WTC11 (cell line): Measurements from ENCODE around the gene PAQR6. TPM values are rescaled to one million over a fixed set of nuclear protein-coding genes. Genes with fewer than 3 reads are reported as not detected.

Source experiments
- ATAC-seq: fragments of 200-7000 bp; cut with Tn5 transposase; 2 replicates; pipeline ENCODE4 v1.10.0; 2021; ENCODE audit warnings: mild to moderate bottlenecking, moderate library complexity
- CTCF ChIA-PET: fragments of 300-600 bp; sonication (Branson Sonifier 250); formaldehyde crosslinking; loops from one replicate; lab custom pipeline; 2021; ENCODE audit warnings: antibody characterized with exemption; lab: Charles Lee
- POLR2A ChIA-PET: fragments of 350-600 bp; sonication (Branson Sonifier 250); formaldehyde crosslinking; loops from one replicate; lab custom pipeline; 2021; ENCODE audit warnings: antibody characterized with exemption; lab: Charles Lee
- DNase-seq: peaks from one replicate; pipeline ENCODE4 v3.0.0; 2021; ENCODE audit warnings: low spot score
- H3K27ac Mint-ChIP-seq: 2 replicates; pipeline ENCODE4 v1.8.0; 2021; ENCODE audit warnings: mixed read lengths
- H3K27me3 Mint-ChIP-seq: 2 replicates; pipeline ENCODE4 v1.8.0; 2021; ENCODE audit warnings: low read depth, mild to moderate bottlenecking, moderate library complexity, mixed read lengths
- H3K36me3 Mint-ChIP-seq: 2 replicates; pipeline ENCODE4 v1.8.0; 2021; ENCODE audit warnings: mixed read lengths
- H3K4me1 Mint-ChIP-seq: 2 replicates; pipeline ENCODE4 v1.8.0; 2022; ENCODE audit warnings: mixed read lengths
- H3K4me3 Mint-ChIP-seq: 2 replicates; pipeline ENCODE4 v1.8.0; 2021; ENCODE audit warnings: mild to moderate bottlenecking, moderate library complexity, mixed read lengths
- H3K9me3 Mint-ChIP-seq: 2 replicates; pipeline ENCODE4 v1.8.0; 2021; ENCODE audit warnings: mixed read lengths
- MXD4 ChIP-seq: fragments of 250-450 bp; sonication (Bioruptor Pico); IDR thresholded peaks from 2 replicates; pipeline ENCODE4 v1.8.0; 2021; ENCODE audit warnings: mild to moderate bottlenecking, moderate library complexity, borderline replicate concordance
- NR2C2 ChIP-seq: sonication (generic); formaldehyde crosslinking; IDR thresholded peaks from 2 replicates; pipeline ENCODE4 v1.8.0; 2022; ENCODE audit warnings: mild to moderate bottlenecking, missing genetic modification reagents
- OVOL2 ChIP-seq: fragments of 250-450 bp; sonication (Bioruptor Pico); IDR thresholded peaks from 2 replicates; pipeline ENCODE4 v1.9.0; 2021; ENCODE audit warnings: mild to moderate bottlenecking, borderline replicate concordance
- PRDM15 ChIP-seq: sonication (generic); formaldehyde crosslinking; IDR thresholded peaks from 2 replicates; pipeline ENCODE4 v1.8.0; 2022; ENCODE audit warnings: missing genetic modification reagents
- PRRX2 ChIP-seq: fragments of 250-450 bp; sonication (Bioruptor Pico); IDR thresholded peaks from 2 replicates; pipeline ENCODE4 v1.8.0; 2021; ENCODE audit warnings: mild to moderate bottlenecking
- SMAD3 ChIP-seq: sonication (generic); formaldehyde crosslinking; IDR thresholded peaks from 2 replicates; pipeline ENCODE4 v1.8.0; 2022; ENCODE audit warnings: missing genetic modification reagents, mild to moderate bottlenecking, borderline replicate concordance
- USF1 ChIP-seq: sonication (generic); formaldehyde crosslinking; IDR thresholded peaks from 2 replicates; pipeline ENCODE4 v1.8.0; 2022; ENCODE audit warnings: mild to moderate bottlenecking, missing genetic modification reagents
- ZBTB21 ChIP-seq: sonication (generic); formaldehyde crosslinking; IDR thresholded peaks from 2 replicates; pipeline ENCODE4 v1.8.1; 2023; ENCODE audit warnings: mild to moderate bottlenecking, missing genetic modification reagents, borderline replicate concordance
- ZNF121 ChIP-seq: sonication (generic); formaldehyde crosslinking; IDR thresholded peaks from 2 replicates; pipeline ENCODE4 v1.8.0; 2023; ENCODE audit warnings: missing genetic modification reagents
- ZNF138 ChIP-seq: sonication (generic); formaldehyde crosslinking; conservative IDR thresholded peaks from 2 replicates; pipeline ENCODE4 v1.8.1; 2022; ENCODE audit warnings: mild to moderate bottlenecking, moderate library complexity, missing genetic modification reagents
- ZNF317 ChIP-seq: sonication (generic); formaldehyde crosslinking; IDR thresholded peaks from 2 replicates; pipeline ENCODE4 v1.8.1; 2023; ENCODE audit warnings: low read depth, mild to moderate bottlenecking, moderate library complexity, missing genetic modification reagents, borderline replicate concordance
- ZNF423 ChIP-seq: fragments of 250-450 bp; sonication (Bioruptor Pico); IDR thresholded peaks from 2 replicates; pipeline ENCODE4 v2.1.2; 2022; ENCODE audit warnings: mild to moderate bottlenecking, moderate library complexity
- ZNF532 ChIP-seq: fragments of 250-450 bp; sonication (Bioruptor Pico); IDR thresholded peaks from 2 replicates; pipeline ENCODE4 v1.9.0; 2021; ENCODE audit warnings: mild to moderate bottlenecking, borderline replicate concordance
- total RNA-seq: library from RNA; stranded (reverse); gene quantifications from 3 replicates; pipeline ENCODE4 v1.2.3, GENCODE V29; 2021
- TF ChIP-seq, protein P1 (sequence below): sonication (generic); formaldehyde crosslinking; IDR thresholded peaks from 2 replicates; pipeline ENCODE4 v1.8.1; 2022; ENCODE audit warnings: low read depth, mild to moderate bottlenecking, moderate library complexity, missing genetic modification reagents, borderline replicate concordance
- TF ChIP-seq, protein P2 (sequence below): sonication (generic); formaldehyde crosslinking; IDR thresholded peaks from 2 replicates; pipeline ENCODE4 v1.8.0; 2022; ENCODE audit warnings: mild to moderate bottlenecking, missing genetic modification reagents
- TF ChIP-seq, protein P3 (sequence below): sonication (generic); formaldehyde crosslinking; conservative IDR thresholded peaks from 2 replicates; pipeline ENCODE4 v1.8.1; 2023; ENCODE audit warnings: mild to moderate bottlenecking, low read depth, missing genetic modification reagents, moderate library complexity

PAQR6 gene
- total RNA-seq, 1 experiment from 2014 or later = 5.9 TPM

GRCh38 chr1:156221986-156222692 lies 25.7 kb downstream of the PAQR6 start (continued):
- no peak for TF ChIP-seq PRDM15 (CRISPR knock-in tag)
- no peak for TF ChIP-seq USF1 (CRISPR knock-in tag)
- no peak for TF ChIP-seq NR2C2 (CRISPR knock-in tag)
- no peak for TF ChIP-seq ZNF138 (CRISPR knock-in tag)
- TF ChIP-seq, protein P1, sequence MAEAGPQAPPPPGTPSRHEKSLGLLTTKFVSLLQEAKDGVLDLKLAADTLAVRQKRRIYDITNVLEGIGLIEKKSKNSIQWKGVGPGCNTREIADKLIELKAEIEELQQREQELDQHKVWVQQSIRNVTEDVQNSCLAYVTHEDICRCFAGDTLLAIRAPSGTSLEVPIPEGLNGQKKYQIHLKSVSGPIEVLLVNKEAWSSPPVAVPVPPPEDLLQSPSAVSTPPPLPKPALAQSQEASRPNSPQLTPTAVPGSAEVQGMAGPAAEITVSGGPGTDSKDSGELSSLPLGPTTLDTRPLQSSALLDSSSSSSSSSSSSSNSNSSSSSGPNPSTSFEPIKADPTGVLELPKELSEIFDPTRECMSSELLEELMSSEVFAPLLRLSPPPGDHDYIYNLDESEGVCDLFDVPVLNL (CRISPR knock-in tag) = no peak
- TF ChIP-seq PRRX2 (CRISPR knock-in tag) = no peak
- no peak for TF ChIP-seq ZNF532
- no peak for TF ChIP-seq ZNF423 (CRISPR knock-in tag)
- no peak for TF ChIP-seq SMAD3 (CRISPR knock-in tag)
- TF ChIP-seq OVOL2 (CRISPR knock-in tag) = no peak
- TF ChIP-seq, all 79 proteins: peak for 0

DNA sequence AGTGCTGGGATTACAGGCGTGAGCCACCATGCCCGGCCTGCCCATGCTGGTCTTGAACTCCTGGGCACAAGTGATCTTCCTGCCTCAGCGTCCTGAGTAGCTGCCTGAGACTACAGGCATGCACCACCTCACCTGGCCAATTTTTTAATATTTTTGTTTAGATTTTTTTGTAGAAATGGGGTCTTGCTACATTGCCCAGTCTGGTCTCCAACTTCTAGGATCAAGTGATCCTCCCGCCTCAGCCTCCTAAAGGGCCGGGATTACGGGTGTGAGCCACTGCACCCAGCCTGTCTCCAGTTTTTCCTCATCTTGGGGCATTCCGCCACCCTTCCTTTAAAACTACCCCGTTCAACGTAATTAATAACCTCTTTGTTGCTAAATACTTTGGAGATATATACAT lies 27.6 kb downstream of the PAQR6 start:
- DNase-seq (no peak), ATAC-seq (no peak)
- ChIA-PET CTCF (interaction anchor here (10.2 kb wide), 1 partner anchor 79 kb away, joined by 358 read pairs; no protein-coding TSS in a partner anchor), POLR2A (no interaction called here)
- Mint-ChIP-seq H3K4me3 (no peak overlapping the region), H3K9me3 (no peaks in the 10 kb centered on the region), H3K36me3 (peaks cover 42% of the 10 kb centered on the region), H3K27ac (no peak overlapping the region), H3K27me3 (no peaks in the 10 kb centered on the region), H3K4me1 (peaks cover under 1% of the 10 kb centered on the region)
- TF ChIP-seq, protein P2, sequence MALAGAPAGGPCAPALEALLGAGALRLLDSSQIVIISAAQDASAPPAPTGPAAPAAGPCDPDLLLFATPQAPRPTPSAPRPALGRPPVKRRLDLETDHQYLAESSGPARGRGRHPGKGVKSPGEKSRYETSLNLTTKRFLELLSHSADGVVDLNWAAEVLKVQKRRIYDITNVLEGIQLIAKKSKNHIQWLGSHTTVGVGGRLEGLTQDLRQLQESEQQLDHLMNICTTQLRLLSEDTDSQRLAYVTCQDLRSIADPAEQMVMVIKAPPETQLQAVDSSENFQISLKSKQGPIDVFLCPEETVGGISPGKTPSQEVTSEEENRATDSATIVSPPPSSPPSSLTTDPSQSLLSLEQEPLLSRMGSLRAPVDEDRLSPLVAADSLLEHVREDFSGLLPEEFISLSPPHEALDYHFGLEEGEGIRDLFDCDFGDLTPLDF (CRISPR knock-in tag) = no peak
- no peak for TF ChIP-seq MXD4 (CRISPR knock-in tag)
- TF ChIP-seq ZNF317 (CRISPR knock-in tag) = no peak
- TF ChIP-seq, protein P3, sequence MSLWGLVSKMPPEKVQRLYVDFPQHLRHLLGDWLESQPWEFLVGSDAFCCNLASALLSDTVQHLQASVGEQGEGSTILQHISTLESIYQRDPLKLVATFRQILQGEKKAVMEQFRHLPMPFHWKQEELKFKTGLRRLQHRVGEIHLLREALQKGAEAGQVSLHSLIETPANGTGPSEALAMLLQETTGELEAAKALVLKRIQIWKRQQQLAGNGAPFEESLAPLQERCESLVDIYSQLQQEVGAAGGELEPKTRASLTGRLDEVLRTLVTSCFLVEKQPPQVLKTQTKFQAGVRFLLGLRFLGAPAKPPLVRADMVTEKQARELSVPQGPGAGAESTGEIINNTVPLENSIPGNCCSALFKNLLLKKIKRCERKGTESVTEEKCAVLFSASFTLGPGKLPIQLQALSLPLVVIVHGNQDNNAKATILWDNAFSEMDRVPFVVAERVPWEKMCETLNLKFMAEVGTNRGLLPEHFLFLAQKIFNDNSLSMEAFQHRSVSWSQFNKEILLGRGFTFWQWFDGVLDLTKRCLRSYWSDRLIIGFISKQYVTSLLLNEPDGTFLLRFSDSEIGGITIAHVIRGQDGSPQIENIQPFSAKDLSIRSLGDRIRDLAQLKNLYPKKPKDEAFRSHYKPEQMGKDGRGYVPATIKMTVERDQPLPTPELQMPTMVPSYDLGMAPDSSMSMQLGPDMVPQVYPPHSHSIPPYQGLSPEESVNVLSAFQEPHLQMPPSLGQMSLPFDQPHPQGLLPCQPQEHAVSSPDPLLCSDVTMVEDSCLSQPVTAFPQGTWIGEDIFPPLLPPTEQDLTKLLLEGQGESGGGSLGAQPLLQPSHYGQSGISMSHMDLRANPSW = no peak
- TF ChIP-seq ZNF121 (CRISPR knock-in tag) = 0 out of 2 replicates have a peak, but pooled peaks have one; percentile 48
- TF ChIP-seq ZBTB21 (CRISPR knock-in tag) = no peak
